Fibroblast of villous mesenchyme (primary cell): ENCODE data around the gene IL6R. TPM values are rescaled to one million over a fixed set of nuclear protein-coding genes. Genes with fewer than 3 reads are reported as not detected.

Experiments used
- DNase-seq: peaks from one replicate; pipeline ENCODE4 v3.0.0-alpha.2; 2010; ENCODE audit warnings: low read depth
- H3K4me3 ChIP-seq: 2 replicates; pipeline ENCODE4 v1.5.1; 2011; ENCODE audit warnings: low read depth, mild to moderate bottlenecking, low read length
- CTCF ChIP-seq: IDR thresholded peaks from 2 replicates; pipeline ENCODE4 v1.5.1; 2012; ENCODE audit warnings: low read depth, mild to moderate bottlenecking, low read length; ENCODE audit not compliant: insufficient read depth
- total RNA-seq: library from RNA; depleted of rRNA; stranded (reverse); fragments of >200 nt; gene quantifications from 2 replicates; pipeline ENCODE4 v1.2.3, GENCODE V29; 2012

IL6R gene
- total RNA-seq, 1 donor: 30.2 TPM

- H3K4me3 ChIP-seq: no peak overlapping the region
- no peak for TF ChIP-seq CTCF
- no peak for DNase-seq
Observed at GRCh38 chr1:154500533-154500932, 95.4 kb downstream of the IL6R start.

- DNase-seq: no peak
- TF ChIP-seq CTCF: no peak
- H3K4me3 ChIP-seq: no peak overlapping the region
Observed at GRCh38 chr1:154501423-154502065, 96.4 kb downstream of the IL6R start.

DNA sequence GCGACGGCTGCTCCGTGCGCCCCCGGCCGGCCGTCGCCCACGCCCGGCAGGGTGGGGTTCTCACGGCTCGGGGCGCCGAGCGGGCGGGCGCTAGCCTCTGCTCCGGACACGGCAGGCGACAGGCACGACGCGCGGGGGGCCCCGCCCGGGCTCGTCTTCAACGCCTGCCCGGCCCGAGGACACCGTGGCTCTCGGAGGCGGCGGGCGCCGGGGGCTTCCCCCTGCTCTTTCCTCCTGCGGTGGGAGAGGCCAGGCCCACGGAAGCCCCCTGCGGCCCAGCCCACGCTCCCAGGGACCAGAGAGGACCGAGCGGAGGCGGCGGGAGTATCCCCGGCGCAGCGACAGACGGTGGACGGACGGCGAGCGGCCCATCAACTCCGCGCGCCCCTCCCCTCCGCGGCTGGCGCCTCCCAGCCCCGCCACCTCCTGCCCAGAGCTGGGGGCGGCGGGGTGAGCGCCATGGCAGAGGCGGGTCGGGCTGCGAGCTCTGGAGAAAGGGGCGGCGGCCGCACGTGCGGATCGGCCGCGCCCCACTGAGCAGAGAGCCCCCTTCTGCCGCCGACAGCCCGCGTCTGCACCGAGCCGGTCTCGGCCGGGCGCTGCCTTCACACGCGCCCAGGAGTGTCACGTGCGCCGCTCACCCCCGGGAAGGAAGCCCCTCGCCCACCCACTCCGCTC is 97.1 kb downstream of the IL6R start, which contains the start of the genes SHE and TDRD10:
Gene SHE (minus strand): TSS at position 347 of the 678 bp plus-strand sequence. CDS start 386 bp downstream, outside the sequence.
Gene TDRD10 (plus strand): TSS at position 154 of the 678 bp plus-strand sequence. CDS start 4,685 bp downstream, outside the sequence.
- TF ChIP-seq CTCF: no peak
- H3K4me3 ChIP-seq: no peak within 1 kb of the TSS
- no peak for DNase-seq

- H3K4me3 ChIP-seq: no peak overlapping the region
- DNase-seq: no peak
- TF ChIP-seq CTCF: no peak
Observed at GRCh38 chr1:154502744-154503115, 97.6 kb downstream of the IL6R start.

DNA sequence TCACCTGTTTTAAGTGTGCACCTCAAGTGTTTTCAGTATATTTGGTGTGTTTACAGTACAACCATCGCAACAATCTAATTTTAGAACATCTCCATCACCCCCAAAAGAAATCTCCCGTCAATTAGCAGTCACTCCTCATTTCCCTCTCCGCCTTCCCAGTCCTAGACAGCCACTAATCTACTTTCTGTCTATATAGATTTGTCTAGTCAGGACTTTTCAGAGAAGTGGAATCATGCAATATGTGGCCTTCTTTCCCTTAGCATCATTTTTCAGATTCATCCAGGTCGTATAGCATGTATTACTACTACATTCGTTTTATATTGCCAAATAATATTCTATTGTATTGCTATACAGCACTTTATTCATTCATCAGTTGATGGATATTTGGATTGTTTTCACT is 98.8 kb downstream of the IL6R start:
- no peak overlapping the region for H3K4me3 ChIP-seq
- no peak for TF ChIP-seq CTCF
- no peak for DNase-seq

- no peak for DNase-seq
- TF ChIP-seq CTCF: no peak
- H3K4me3 ChIP-seq: no peak overlapping the region
Observed at GRCh38 chr1:154512760-154513159, 107.6 kb downstream of the IL6R start.
